Measurements from ENCODE around the gene TBPL2. TPM values are rescaled to one million over a fixed set of nuclear protein-coding genes. Genes with fewer than 3 reads are reported as not detected.
A peak's percentile ranks its signal among the peaks of the same experiment; 100 is the strongest.
"Not testable (repeated sequence)": the region's sequence is repeated elsewhere in the genome, so short reads cannot be mapped to it uniquely, and the experiment has no call there.

The TBPL2 gene
- total RNA-seq, 2 donors from 2014 or later, result not detected

- Mint-ChIP-seq H3K4me3 (no peak overlapping the region), H3K9me3 (no peaks in the 10 kb centered on the region), H3K36me3 (ENCODE audit: low read depth) (no peaks in the 10 kb centered on the region), H3K27me3 (no peaks in the 10 kb centered on the region), H3K27ac (peak overlapping the region; percentile 59), H3K4me1 (peaks cover 22% of the 10 kb centered on the region)
- peak; percentile 88 for ATAC-seq (replicated peaks)
Observed at GRCh38 chr14:55430024-55430690, 10.3 kb downstream of the TBPL2 start.

GRCh38 chr14:55427439-55427838, 13.0 kb downstream of the TBPL2 start:
- ATAC-seq (replicated peaks), result no peak
- Mint-ChIP-seq H3K36me3 (ENCODE audit: low read depth) (no peaks in the 10 kb centered on the region), H3K4me1 (peaks cover 5% of the 10 kb centered on the region), H3K9me3 (no peaks in the 10 kb centered on the region), H3K4me3 (no peak overlapping the region), H3K27me3 (no peaks in the 10 kb centered on the region), H3K27ac (no peak overlapping the region)

GRCh38 chr14:55426891-55427290, 13.5 kb downstream of the TBPL2 start:
- no peaks in the 10 kb centered on the region for H3K27me3 Mint-ChIP-seq
- no peak for ATAC-seq (replicated peaks)
- no peaks in the 10 kb centered on the region for H3K9me3 Mint-ChIP-seq
- H3K36me3 Mint-ChIP-seq (ENCODE audit: low read depth), result no peaks in the 10 kb centered on the region
- H3K4me3 Mint-ChIP-seq, result no peak overlapping the region
- H3K27ac Mint-ChIP-seq, result no peak overlapping the region
- peaks cover 5% of the 10 kb centered on the region for H3K4me1 Mint-ChIP-seq

- Mint-ChIP-seq H3K4me1 (peaks cover 5% of the 10 kb centered on the region), H3K4me3 (no peak overlapping the region), H3K9me3 (no peaks in the 10 kb centered on the region), H3K36me3 (ENCODE audit: low read depth) (no peaks in the 10 kb centered on the region), H3K27me3 (no peaks in the 10 kb centered on the region), H3K27ac (no peak overlapping the region)
- no peak for ATAC-seq (replicated peaks)
Observed at GRCh38 chr14:55425091-55425490, 15.3 kb downstream of the TBPL2 start.

DNA sequence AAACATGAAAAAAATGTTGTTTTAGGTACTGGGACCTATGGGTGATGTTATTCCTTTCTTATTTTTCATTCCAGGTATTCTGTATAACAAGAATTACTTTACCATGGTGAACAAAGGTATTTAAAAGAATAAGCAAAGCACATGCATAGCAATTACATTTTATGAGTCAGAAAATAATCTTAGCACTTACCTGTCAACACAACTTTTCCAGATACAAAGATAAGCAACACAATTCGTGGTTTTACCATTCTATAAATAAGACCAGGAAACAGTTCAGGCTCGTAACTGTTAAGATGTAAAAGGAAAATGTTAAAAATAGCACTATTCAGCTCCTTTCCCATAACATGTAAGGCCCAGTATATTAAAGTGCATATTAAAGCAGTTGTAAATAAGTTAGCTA, 16.4 kb downstream of the TBPL2 start:
- Mint-ChIP-seq H3K4me1 (no peaks in the 10 kb centered on the region), H3K4me3 (no peak overlapping the region), H3K36me3 (ENCODE audit: low read depth) (no peaks in the 10 kb centered on the region), H3K27me3 (no peaks in the 10 kb centered on the region), H3K27ac (no peak overlapping the region), H3K9me3 (no peaks in the 10 kb centered on the region)
- no peak for ATAC-seq (replicated peaks)

DNA sequence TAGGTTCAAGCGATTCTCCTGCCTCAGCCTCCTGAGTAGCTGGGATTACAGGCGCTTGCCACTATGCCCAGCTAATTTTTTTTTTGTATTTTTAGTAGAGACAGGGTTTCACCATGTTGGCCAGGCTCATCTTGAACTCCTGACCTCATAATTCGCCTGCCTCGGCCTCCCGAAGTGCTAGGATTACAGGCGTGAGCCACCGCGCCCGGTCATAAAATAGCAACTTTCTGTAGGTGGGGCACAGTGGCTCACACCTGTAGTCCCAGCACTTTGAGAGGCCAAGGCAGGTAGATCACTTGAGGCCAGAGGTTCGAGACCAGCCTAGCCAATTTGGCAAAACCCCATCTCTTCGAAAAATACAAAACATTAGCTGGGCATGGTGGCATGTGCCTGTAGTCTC, 18.1 kb downstream of the TBPL2 start:
- not testable (repeated sequence) for H3K27me3 Mint-ChIP-seq; ATAC-seq (replicated peaks)

DNA sequence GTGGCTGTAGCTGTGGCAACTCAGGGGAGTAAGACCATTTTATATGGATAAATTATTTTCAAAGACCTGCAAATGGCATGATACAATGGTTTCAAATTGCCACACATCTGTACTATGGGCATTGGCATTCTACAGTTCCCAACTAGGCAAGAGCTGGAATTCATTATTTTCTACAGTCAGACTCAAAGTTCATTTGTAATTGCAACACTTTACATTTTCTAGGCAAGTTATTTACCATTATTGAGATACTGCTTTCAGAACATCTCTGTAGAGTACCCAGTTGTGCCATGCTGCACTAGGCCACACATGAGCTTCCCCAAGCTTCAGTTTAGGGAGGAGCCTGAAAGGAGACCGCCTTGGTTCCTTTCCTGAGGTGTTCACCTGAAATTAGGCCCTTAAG, 20.8 kb downstream of the TBPL2 start:
- Mint-ChIP-seq H3K9me3 (no peaks in the 10 kb centered on the region), H3K27ac (no peak overlapping the region), H3K4me1 (peaks cover 4% of the 10 kb centered on the region), H3K4me3 (no peak overlapping the region), H3K36me3 (ENCODE audit: low read depth) (no peaks in the 10 kb centered on the region), H3K27me3 (no peaks in the 10 kb centered on the region)
- ATAC-seq (replicated peaks), result no peak

More for the DNA sequence above, 18.1 kb downstream of the TBPL2 start:
- not testable (repeated sequence) for H3K9me3 Mint-ChIP-seq; H3K27ac Mint-ChIP-seq; H3K4me3 Mint-ChIP-seq; H3K4me1 Mint-ChIP-seq; H3K36me3 Mint-ChIP-seq (ENCODE audit: low read depth)

- no peaks in the 10 kb centered on the region for H3K27me3 Mint-ChIP-seq
- no peak overlapping the region for H3K27ac Mint-ChIP-seq
- H3K36me3 Mint-ChIP-seq (ENCODE audit: low read depth), result no peaks in the 10 kb centered on the region
- H3K9me3 Mint-ChIP-seq, result no peaks in the 10 kb centered on the region
- no peak for ATAC-seq (replicated peaks)
- H3K4me3 Mint-ChIP-seq, result no peak overlapping the region
- H3K4me1 Mint-ChIP-seq, result peaks cover 4% of the 10 kb centered on the region
Observed at GRCh38 chr14:55418411-55418810, 22.0 kb downstream of the TBPL2 start.

DNA sequence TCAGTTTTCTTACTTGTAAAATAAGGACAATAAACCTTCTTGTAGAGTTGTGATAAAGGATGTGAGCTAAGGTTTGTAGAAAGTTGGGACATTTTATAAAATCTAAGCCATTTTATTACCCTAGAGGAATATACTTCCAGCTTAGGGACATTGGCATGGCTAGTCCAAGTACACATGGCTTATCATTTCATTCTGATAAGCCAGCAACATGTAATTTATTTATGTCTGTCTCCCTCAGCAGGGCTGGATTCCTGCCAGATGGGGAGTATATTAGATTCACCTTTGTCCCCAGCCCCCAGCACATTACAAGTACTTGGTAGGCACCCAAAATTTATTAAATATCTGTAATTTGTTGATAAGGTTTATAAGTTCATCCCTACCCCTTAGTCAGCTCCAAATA, 22.5 kb downstream of the TBPL2 start:
- no peaks in the 10 kb centered on the region for H3K36me3 Mint-ChIP-seq (ENCODE audit: low read depth)
- no peaks in the 10 kb centered on the region for H3K9me3 Mint-ChIP-seq
- H3K4me1 Mint-ChIP-seq, result peaks cover 4% of the 10 kb centered on the region
- no peak for ATAC-seq (replicated peaks)
- H3K27ac Mint-ChIP-seq, result no peak overlapping the region
- no peak overlapping the region for H3K4me3 Mint-ChIP-seq
- H3K27me3 Mint-ChIP-seq, result no peaks in the 10 kb centered on the region

- Mint-ChIP-seq H3K4me3 (no peak overlapping the region), H3K27ac (no peak overlapping the region), H3K36me3 (ENCODE audit: low read depth) (no peaks in the 10 kb centered on the region), H3K9me3 (no peaks in the 10 kb centered on the region), H3K4me1 (peaks cover 4% of the 10 kb centered on the region), H3K27me3 (no peaks in the 10 kb centered on the region)
- ATAC-seq (replicated peaks), result peak; percentile 51
Observed at GRCh38 chr14:55416866-55417265, 23.6 kb downstream of the TBPL2 start.

DNA sequence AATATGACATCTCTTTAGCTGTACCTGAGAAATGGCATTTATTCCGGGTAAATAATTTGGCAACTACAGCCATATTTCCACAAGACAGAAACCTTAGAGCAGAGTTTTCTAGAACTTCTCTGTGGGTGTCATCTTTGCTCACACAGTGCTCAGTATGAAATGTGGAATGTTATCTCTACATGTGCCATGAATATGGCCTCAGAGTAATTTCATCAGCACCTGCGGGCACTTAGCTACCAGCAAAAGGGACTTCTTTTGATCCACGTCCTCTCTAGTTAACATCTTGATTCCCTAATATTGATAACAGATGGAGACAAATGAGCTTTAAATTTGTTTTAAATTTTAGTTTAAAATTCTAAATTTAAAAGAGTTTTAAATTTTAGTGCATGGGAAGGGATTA, 25.9 kb downstream of the TBPL2 start:
- no peak overlapping the region for H3K27ac Mint-ChIP-seq
- H3K9me3 Mint-ChIP-seq, result no peaks in the 10 kb centered on the region
- no peak overlapping the region for H3K4me3 Mint-ChIP-seq
- no peaks in the 10 kb centered on the region for H3K27me3 Mint-ChIP-seq
- no peak for ATAC-seq (replicated peaks)
- no peaks in the 10 kb centered on the region for H3K36me3 Mint-ChIP-seq (ENCODE audit: low read depth)
- H3K4me1 Mint-ChIP-seq, result peaks cover 14% of the 10 kb centered on the region

DNA sequence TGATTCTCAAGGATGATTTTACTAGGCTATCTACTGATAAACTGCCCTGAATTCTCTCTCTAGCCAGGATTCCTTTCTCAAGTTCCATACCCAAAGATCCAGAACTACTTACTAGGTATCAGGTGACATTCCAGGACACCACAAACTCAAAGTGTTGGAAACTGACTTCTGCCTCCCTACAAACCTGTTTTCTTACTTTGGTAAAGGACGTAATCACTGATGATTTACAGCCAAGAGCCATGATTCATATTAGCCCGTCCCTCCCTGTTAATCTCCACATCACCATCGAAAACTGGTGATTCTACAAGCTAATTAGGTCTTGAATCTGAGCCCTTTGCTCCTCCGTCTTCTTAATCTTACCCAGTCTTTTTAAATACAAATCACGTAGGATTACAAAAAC, 27.7 kb downstream of the TBPL2 start:
- no peak overlapping the region for H3K27ac Mint-ChIP-seq
- peaks cover 22% of the 10 kb centered on the region for H3K4me1 Mint-ChIP-seq
- ATAC-seq (replicated peaks), result no peak
- H3K36me3 Mint-ChIP-seq (ENCODE audit: low read depth), result peaks cover 2% of the 10 kb centered on the region
- H3K4me3 Mint-ChIP-seq, result peak overlapping the region; percentile 86
- no peaks in the 10 kb centered on the region for H3K9me3 Mint-ChIP-seq
- no peaks in the 10 kb centered on the region for H3K27me3 Mint-ChIP-seq

DNA sequence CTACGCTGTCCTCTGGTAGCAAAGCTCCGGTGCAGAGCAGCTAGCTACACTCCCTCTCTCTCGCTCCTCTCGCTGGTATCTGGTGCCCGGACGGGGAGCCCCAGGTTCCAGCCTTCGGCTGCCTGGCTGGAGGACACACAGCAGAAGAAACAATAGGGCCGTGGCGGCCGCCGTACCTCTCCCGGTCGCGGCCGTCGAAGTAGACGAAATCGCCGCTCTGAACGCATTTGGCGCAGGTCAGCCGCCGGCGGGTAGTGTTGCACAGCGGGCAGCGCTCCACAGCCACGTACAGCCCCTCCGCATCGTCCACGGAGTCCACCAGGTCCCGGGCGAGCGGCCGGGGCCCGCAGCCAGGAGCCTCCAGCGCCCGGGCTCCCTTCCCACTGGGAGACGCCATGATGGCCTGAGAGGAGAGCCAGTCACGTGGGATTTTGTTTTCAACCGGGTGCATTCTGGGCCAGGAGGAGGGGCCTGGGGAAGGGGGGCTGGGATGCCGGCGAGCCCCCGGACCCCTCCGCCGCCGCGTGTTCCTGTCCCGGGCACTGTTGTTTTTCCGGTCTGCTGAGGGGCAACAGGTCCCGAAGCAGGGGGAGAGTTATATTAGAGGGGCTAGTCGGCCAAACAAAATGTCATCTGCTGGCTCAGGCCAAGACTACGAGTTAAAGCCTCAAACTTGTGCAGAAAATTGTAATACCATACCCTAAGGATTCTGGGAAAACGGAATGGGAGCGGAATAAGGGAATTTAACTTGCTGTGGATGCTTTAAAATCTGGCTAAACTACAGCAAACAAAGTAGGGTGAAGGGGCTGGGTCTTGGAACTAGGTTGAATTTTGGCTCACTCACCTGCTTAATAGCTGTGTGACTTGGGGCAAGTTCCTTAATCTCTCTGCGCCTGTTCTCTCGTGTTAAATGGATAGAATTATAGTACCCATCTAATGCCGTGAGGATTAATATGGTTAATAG, 28.7 kb downstream of the TBPL2 start, which contains the start of gene ATG14:
TSS of gene ATG14 (minus strand) at position 405 of the 964 bp plus-strand sequence. CDS start at position 397, 8 bp downstream.
- Mint-ChIP-seq H3K4me3 (peak within 1 kb of the TSS; percentile 86), H3K27me3 (no peaks in the 10 kb centered on the region), H3K27ac (peak within 1 kb of the TSS; percentile 88), H3K36me3 (ENCODE audit: low read depth) (peaks cover 6% of the 10 kb centered on the region), H3K4me1 (peaks cover 22% of the 10 kb centered on the region), H3K9me3 (no peaks in the 10 kb centered on the region)
- ATAC-seq (replicated peaks), result peak; percentile 99

DNA sequence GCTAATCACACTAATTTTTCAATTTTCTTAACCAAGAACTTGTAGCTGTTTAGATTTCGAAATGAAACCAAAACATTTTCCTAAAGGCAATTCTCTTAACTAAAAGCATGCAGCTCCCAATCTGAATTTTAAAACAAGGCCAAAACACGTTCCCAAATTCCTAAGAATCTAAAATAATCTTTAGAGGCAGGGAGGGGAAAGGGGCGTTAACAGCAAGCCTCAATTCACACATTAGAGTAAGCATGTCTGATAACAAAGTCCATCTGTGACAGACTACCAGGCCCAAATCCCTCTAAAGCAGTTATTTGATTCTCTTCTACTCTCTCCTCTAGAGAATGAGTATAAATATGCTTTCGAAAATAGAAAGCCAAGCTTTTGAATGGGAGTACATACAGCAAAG, 29.5 kb downstream of the TBPL2 start:
- H3K36me3 Mint-ChIP-seq (ENCODE audit: low read depth), result peaks cover 6% of the 10 kb centered on the region
- H3K27me3 Mint-ChIP-seq, result no peaks in the 10 kb centered on the region
- peaks cover 21% of the 10 kb centered on the region for H3K4me1 Mint-ChIP-seq
- peak overlapping the region; percentile 88 for H3K27ac Mint-ChIP-seq
- peak overlapping the region; percentile 86 for H3K4me3 Mint-ChIP-seq
- ATAC-seq (replicated peaks), result no peak
- H3K9me3 Mint-ChIP-seq, result no peaks in the 10 kb centered on the region
